Measurements from ENCODE around the gene OR8D2. TPM values are rescaled to one million over a fixed set of nuclear protein-coding genes. Genes with fewer than 3 reads are reported as not detected.
A peak's percentile ranks its signal among the peaks of the same experiment; 100 is the strongest.

The OR8D2 gene
- total RNA-seq, result not detected in 2 replicates

GRCh38 chr11:124320097-124320496, at the start of gene OR8D2:
TSS of gene OR8D2 (minus strand) at chr11:124320197. CDS start at chr11:124320197, 0 bp downstream.
- no peak for DNase-seq

GRCh38 chr11:124359566-124359965, 39.6 kb upstream of the OR8D2 start:
- no peak for DNase-seq

- no peak for DNase-seq
Observed at GRCh38 chr11:124346311-124346955, 26.4 kb upstream of the OR8D2 start.

- no peak for DNase-seq
Observed at GRCh38 chr11:124344346-124344745, 24.3 kb upstream of the OR8D2 start.

GRCh38 chr11:124340142-124340447, 20.1 kb upstream of the OR8D2 start:
- no peak for DNase-seq

- DNase-seq, result no peak
Observed at GRCh38 chr11:124339396-124340141, 19.6 kb upstream of the OR8D2 start.

GRCh38 chr11:124331873-124332272, 11.9 kb upstream of the OR8D2 start:
- no peak for DNase-seq

GRCh38 chr11:124329787-124330478, 9.9 kb upstream of the OR8D2 start:
- DNase-seq, result peak; percentile 4

GRCh38 chr11:124327775-124328174, 7.8 kb upstream of the OR8D2 start:
- no peak for DNase-seq

GRCh38 chr11:124322356-124322755, 2.4 kb upstream of the OR8D2 start:
- no peak for DNase-seq

GRCh38 chr11:124315052-124315451, 4.9 kb downstream of the OR8D2 start:
- DNase-seq, result peak; percentile 62

- DNase-seq, result no peak
Observed at GRCh38 chr11:124313849-124314248, 6.1 kb downstream of the OR8D2 start, which contains the start of gene OR8D1. TSS of gene OR8D1 (minus strand) at chr11:124313949. CDS start at chr11:124310766, 3,183 bp downstream.

GRCh38 chr11:124313131-124313530, 6.9 kb downstream of the OR8D2 start:
- no peak for DNase-seq

- DNase-seq, result no peak
Observed at GRCh38 chr11:124311670-124312069, 8.3 kb downstream of the OR8D2 start.

- DNase-seq, result no peak
Observed at GRCh38 chr11:124311269-124311668, 8.7 kb downstream of the OR8D2 start.

GRCh38 chr11:124310721-124311120, 9.3 kb downstream of the OR8D2 start:
- DNase-seq, result no peak

GRCh38 chr11:124307093-124307492, 12.9 kb downstream of the OR8D2 start:
- DNase-seq, result no peak

- DNase-seq, result no peak
Observed at GRCh38 chr11:124302347-124303125, 17.5 kb downstream of the OR8D2 start.

GRCh38 chr11:124301548-124301947, 18.4 kb downstream of the OR8D2 start:
- DNase-seq, result peak; percentile 10

- no peak for DNase-seq
Observed at GRCh38 chr11:124297921-124298320, 22.1 kb downstream of the OR8D2 start.

- DNase-seq, result no peak
Observed at GRCh38 chr11:124296016-124296415, 24.0 kb downstream of the OR8D2 start.

- no peak for DNase-seq
Observed at GRCh38 chr11:124294687-124295086, 25.3 kb downstream of the OR8D2 start.
